ENCODE results near the gene TRIM40. TPM values are rescaled to one million over a fixed set of nuclear protein-coding genes. Genes with fewer than 3 reads are reported as not detected.
A peak's percentile ranks its signal among the peaks of the same experiment; 100 is the strongest.

TRIM40 gene
- total and polyA plus RNA-seq, 4 donors: 0.08 to 0.20 TPM; not detected in 2

DNA sequence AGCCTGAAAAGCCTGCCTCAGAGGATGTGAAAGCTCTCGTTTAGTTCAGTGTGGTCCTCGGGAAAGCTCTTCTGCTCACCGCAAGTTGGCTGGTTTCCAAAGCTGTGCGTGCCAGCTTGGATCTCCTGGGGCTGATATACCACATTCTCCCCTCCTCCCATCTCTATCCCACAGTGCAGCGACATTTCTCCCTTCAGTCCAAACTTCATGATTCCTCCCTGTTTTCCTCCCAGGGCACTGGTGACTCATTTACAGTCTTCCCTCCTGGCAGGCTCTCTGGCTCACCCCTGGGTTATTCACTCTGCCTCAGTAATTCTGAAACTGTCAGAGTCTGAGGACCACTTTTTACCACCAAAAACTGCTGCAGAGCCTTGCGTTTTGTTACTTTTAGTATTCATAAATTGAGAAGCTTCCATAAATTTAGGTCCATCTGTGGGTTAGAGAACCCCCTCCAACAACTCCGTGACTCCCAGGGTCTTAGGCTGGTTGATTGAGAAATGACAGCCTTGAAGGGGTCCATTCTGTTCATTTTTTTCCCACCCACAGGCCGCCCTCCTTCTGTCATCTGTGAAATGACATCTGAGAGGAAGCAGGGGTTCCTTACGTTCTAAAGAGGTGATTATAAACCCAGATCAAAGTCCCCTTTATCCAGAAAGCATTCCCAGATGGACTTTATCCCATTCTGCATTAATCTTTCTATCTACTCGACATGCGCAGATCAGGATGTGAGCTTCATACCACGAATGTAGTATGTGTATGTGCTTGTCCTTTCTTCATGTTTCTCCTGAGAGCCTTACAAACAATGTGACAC, 19.0 kb downstream of the TRIM40 start:
- H3K9ac ChIP-seq (ENCODE audit: insufficient read depth in 1 of 2, low read length in 2 of 2): no peak overlapping the region
- no peak overlapping the region for H3K27ac ChIP-seq (ENCODE audit: low read depth in 1 of 2, low read length in 1 of 2)
- WGBS, 2 donors: 72 to 77% methylated on average over 12 of the region's 12 CpGs
- H3K27me3 ChIP-seq (ENCODE audit: control insufficient read depth in 3 of 3, insufficient read depth in 3 of 3, low read length in 2 of 3): peaks cover 0 to 43% (median 0%) of the 10 kb centered on the region in 3 donors
- TF ChIP-seq, protein P1, sequence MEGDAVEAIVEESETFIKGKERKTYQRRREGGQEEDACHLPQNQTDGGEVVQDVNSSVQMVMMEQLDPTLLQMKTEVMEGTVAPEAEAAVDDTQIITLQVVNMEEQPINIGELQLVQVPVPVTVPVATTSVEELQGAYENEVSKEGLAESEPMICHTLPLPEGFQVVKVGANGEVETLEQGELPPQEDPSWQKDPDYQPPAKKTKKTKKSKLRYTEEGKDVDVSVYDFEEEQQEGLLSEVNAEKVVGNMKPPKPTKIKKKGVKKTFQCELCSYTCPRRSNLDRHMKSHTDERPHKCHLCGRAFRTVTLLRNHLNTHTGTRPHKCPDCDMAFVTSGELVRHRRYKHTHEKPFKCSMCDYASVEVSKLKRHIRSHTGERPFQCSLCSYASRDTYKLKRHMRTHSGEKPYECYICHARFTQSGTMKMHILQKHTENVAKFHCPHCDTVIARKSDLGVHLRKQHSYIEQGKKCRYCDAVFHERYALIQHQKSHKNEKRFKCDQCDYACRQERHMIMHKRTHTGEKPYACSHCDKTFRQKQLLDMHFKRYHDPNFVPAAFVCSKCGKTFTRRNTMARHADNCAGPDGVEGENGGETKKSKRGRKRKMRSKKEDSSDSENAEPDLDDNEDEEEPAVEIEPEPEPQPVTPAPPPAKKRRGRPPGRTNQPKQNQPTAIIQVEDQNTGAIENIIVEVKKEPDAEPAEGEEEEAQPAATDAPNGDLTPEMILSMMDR (IDR thresholded peaks at IDR 0.05; ENCODE audit: control extremely low read depth, extremely low read depth): no peak
- peaks cover 0 to 3% (median 0%) of the 10 kb centered on the region in 5 donors for H3K4me1 ChIP-seq (ENCODE audit: control insufficient read depth in 5 of 5, insufficient read depth in 5 of 5, low read length in 5 of 5)
- DNase-seq (no peak), ATAC-seq (ENCODE audit: insufficient read depth, low FRiP score) (no peak)
- H3K9me3 ChIP-seq (ENCODE audit: control insufficient read depth in 4 of 4, insufficient read depth in 3 of 4, low read length in 3 of 4): no peaks in the 10 kb centered on the region
- H3K4me3 ChIP-seq: no peak overlapping the region
- H3K36me3 ChIP-seq (ENCODE audit: control insufficient read depth in 4 of 4, insufficient read depth in 4 of 4, low read length in 4 of 4): no peaks in the 10 kb centered on the region

DNA sequence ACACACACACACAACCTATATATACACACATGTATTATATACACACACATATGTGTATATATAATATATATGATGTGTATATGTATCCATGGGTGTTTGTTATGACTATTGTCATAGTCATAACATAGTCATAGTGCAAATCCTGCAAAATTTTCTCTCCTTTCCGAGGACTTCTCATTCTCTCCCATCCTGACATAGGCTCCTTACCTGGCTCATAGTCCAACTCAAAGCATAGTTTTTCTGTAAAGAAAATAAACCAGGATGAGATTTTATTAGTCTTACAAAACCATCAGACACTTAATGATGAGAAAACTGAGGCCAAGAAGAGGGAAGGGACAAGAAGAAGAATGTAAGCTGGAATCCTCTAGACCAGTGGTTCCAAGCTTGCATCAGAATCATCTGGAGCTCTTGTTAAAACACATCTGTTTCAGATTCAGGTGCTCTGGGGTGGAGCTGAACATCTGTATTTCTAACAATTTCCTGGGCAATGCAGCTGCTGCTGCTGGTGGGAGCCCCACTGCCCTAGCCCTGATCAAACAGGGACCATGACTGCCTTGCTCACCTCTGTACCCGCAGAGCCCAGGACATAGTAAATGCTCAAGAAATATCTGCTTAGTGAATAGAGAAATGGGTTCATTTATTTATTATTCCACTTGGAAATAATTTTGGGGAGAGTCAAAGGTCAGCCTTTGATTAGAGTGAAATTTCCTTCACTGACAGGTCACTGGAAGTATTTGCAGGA, 19.8 kb downstream of the TRIM40 start:
- H3K9ac ChIP-seq (ENCODE audit: insufficient read depth in 1 of 2, low read length in 2 of 2): no peak overlapping the region
- H3K27ac ChIP-seq (ENCODE audit: low read depth in 1 of 2, low read length in 1 of 2): no peak overlapping the region
- peaks cover 0 to 43% (median 0%) of the 10 kb centered on the region in 3 donors for H3K27me3 ChIP-seq (ENCODE audit: control insufficient read depth in 3 of 3, insufficient read depth in 3 of 3, low read length in 2 of 3)
- WGBS, 2 donors: 89 to 97% methylated on average over 2 of the region's 2 CpGs
- H3K9me3 ChIP-seq (ENCODE audit: control insufficient read depth in 4 of 4, insufficient read depth in 3 of 4, low read length in 3 of 4): no peaks in the 10 kb centered on the region
- TF ChIP-seq, protein P1 (IDR thresholded peaks at IDR 0.05; ENCODE audit: control extremely low read depth, extremely low read depth): no peak
- peaks cover 0 to 3% (median 0%) of the 10 kb centered on the region in 5 donors for H3K4me1 ChIP-seq (ENCODE audit: control insufficient read depth in 5 of 5, insufficient read depth in 5 of 5, low read length in 5 of 5)
- H3K4me3 ChIP-seq: no peak overlapping the region
- ATAC-seq (ENCODE audit: insufficient read depth, low FRiP score) (no peak), DNase-seq (no peak)
- no peaks in the 10 kb centered on the region for H3K36me3 ChIP-seq (ENCODE audit: control insufficient read depth in 4 of 4, insufficient read depth in 4 of 4, low read length in 4 of 4)

DNA sequence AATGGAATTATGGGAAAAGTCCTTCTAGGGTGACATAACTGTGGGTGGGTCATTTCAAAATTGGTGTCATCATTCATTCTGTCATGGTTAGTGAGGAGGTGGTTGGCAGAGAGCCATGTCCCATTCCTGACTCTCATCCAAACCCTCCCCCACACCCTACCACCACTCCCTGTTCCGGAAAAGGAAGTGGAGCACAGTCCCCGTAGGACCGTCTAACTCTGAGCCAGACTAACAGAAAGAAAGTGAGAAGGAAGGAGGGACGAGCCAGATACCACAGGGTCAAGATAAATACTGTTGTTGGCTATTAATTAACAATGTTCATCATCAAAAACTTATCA, 20.3 kb downstream of the TRIM40 start:
- 19 to 23% methylated on average over 4 of the region's 4 CpGs for WGBS, 2 donors
- peak; percentile 50 for ATAC-seq (ENCODE audit: insufficient read depth, low FRiP score)
- Histone ChIP-seq H3K4me1 (ENCODE audit: control insufficient read depth in 5 of 5, insufficient read depth in 5 of 5, low read length in 5 of 5) (peaks cover 0 to 3% (median 0%) of the 10 kb centered on the region in 5 donors), H3K9me3 (ENCODE audit: control insufficient read depth in 4 of 4, insufficient read depth in 3 of 4, low read length in 3 of 4) (no peaks in the 10 kb centered on the region), H3K9ac (ENCODE audit: insufficient read depth in 1 of 2, low read length in 2 of 2) (no peak overlapping the region), H3K4me3 (no peak overlapping the region), H3K36me3 (ENCODE audit: control insufficient read depth in 4 of 4, insufficient read depth in 4 of 4, low read length in 4 of 4) (no peaks in the 10 kb centered on the region), H3K27me3 (ENCODE audit: control insufficient read depth in 3 of 3, insufficient read depth in 3 of 3, low read length in 2 of 3) (peaks cover 0 to 43% (median 0%) of the 10 kb centered on the region in 3 donors), H3K27ac (ENCODE audit: low read depth in 1 of 2, low read length in 1 of 2) (no peak overlapping the region)
- DNase-seq: peak in 2 of 3 donors; percentile 10 to 45
- TF ChIP-seq, protein P1 (IDR thresholded peaks at IDR 0.05; ENCODE audit: control extremely low read depth, extremely low read depth): no peak
